PC-9 (cell line): ENCODE results near the gene HTR3D. TPM values are rescaled to one million over a fixed set of nuclear protein-coding genes. Genes with fewer than 3 reads are reported as not detected.

Experiments
- BruUV-seq: library from RNA; stranded (reverse); fragments of 400-500 nt; replicated peaks from 2 replicates; lab custom pipeline; 2021; lab: Mats Ljungman, UMichigan
- CTCF ChIA-PET: fragments of 300-600 bp; sonication (Branson Sonifier 250); formaldehyde crosslinking; loops from one replicate; lab custom pipeline; 2022; ENCODE audit warnings: antibody characterized with exemption; lab: Charles Lee
- POLR2A ChIA-PET: fragments of 300-600 bp; sonication (Branson Sonifier 250); formaldehyde crosslinking; loops from one replicate; lab custom pipeline; 2022; ENCODE audit warnings: antibody characterized with exemption; ENCODE audit not compliant: unreplicated experiment; lab: Charles Lee
- DNase-seq, 2 experiments: peaks; one replicate each; pipeline versions ENCODE4 v3.0.0 to v3.0.0-alpha.2; 2015 to 2022; ENCODE audit warnings: mixed read lengths in 1 of 2
- H2AFZ ChIP-seq: fragments of 200-600 bp; sonication (generic); 2 replicates; pipeline ENCODE4 v1.8.1; 2017; ENCODE audit warnings: antibody characterized with exemption
- H3F3A ChIP-seq: fragments of 200-600 bp; sonication (generic); 2 replicates; pipeline ENCODE4 v1.8.1; 2017; ENCODE audit warnings: antibody characterized with exemption, mild to moderate bottlenecking, low read depth; ENCODE audit not compliant: insufficient read depth
- H3K27ac ChIP-seq: fragments of 200-600 bp; sonication (generic); 2 replicates; pipeline ENCODE4 v1.6.1; 2016; ENCODE audit warnings: mixed run types
- H3K27me3 ChIP-seq: fragments of 200-600 bp; sonication (generic); 2 replicates; pipeline ENCODE4 v1.6.1; 2016; ENCODE audit warnings: low read depth, mixed run types; ENCODE audit not compliant: insufficient read depth
- H3K36me3 ChIP-seq: fragments of 200-600 bp; sonication (generic); 2 replicates; pipeline ENCODE4 v1.6.1; 2016; ENCODE audit warnings: low read depth, mixed run types
- H3K4me1 ChIP-seq: fragments of 200-600 bp; sonication (generic); replicated peaks from 2 replicates; pipeline ENCODE4 v1.6.1; 2016; ENCODE audit warnings: mixed run types; ENCODE audit not compliant: insufficient read depth
- H3K4me2 ChIP-seq: fragments of 200-600 bp; sonication (generic); 2 replicates; pipeline ENCODE4 v1.6.1; 2017; ENCODE audit warnings: mixed run types
- H3K4me3 ChIP-seq: fragments of 200-600 bp; sonication (generic); 2 replicates; pipeline ENCODE4 v1.6.1; 2016; ENCODE audit warnings: mixed run types
- H3K79me2 ChIP-seq: fragments of 200-600 bp; sonication (generic); 2 replicates; pipeline ENCODE4 v1.6.1; 2017; ENCODE audit warnings: low read depth, mixed run types
- H3K9me2 ChIP-seq: fragments of 200-600 bp; sonication (generic); 2 replicates; pipeline ENCODE4 v1.8.1; 2017; ENCODE audit warnings: mild to moderate bottlenecking; ENCODE audit not compliant: insufficient read depth
- H3K9me3 ChIP-seq: fragments of 200-600 bp; sonication (generic); 2 replicates; pipeline ENCODE4 v1.8.1; 2016; ENCODE audit warnings: low read depth; ENCODE audit not compliant: insufficient read depth
- H4K20me1 ChIP-seq: fragments of 200-600 bp; sonication (generic); 2 replicates; pipeline ENCODE4 v1.8.1; 2017; ENCODE audit not compliant: insufficient read depth
- EZH2 ChIP-seq: fragments of 200-600 bp; sonication (generic); IDR thresholded peaks from 2 replicates; pipeline ENCODE4 v1.8.0; 2017; ENCODE audit warnings: antibody characterized with exemption, low read depth
- intact Hi-C: fragments of 100-400 bp; cut with micrococcal nuclease; formaldehyde crosslinking; loops from one replicate; pipeline ENCODE4 v1.10.0; 2022; ENCODE audit not compliant: unreplicated experiment
- total RNA-seq: library from RNA; stranded (reverse); gene quantifications from 2 replicates; pipeline ENCODE4 v1.2.3, GENCODE V29; 2021
- TF ChIP-seq, protein P1 (sequence below): fragments of 200-600 bp; sonication (generic); conservative IDR thresholded peaks from 2 replicates; pipeline ENCODE4 v1.6.1; 2017; ENCODE audit warnings: mixed run types, antibody characterized with exemption, mild to moderate bottlenecking, moderate library complexity

HTR3D gene
- total RNA-seq, 1 experiment from 2014 or later: not detected

DNA sequence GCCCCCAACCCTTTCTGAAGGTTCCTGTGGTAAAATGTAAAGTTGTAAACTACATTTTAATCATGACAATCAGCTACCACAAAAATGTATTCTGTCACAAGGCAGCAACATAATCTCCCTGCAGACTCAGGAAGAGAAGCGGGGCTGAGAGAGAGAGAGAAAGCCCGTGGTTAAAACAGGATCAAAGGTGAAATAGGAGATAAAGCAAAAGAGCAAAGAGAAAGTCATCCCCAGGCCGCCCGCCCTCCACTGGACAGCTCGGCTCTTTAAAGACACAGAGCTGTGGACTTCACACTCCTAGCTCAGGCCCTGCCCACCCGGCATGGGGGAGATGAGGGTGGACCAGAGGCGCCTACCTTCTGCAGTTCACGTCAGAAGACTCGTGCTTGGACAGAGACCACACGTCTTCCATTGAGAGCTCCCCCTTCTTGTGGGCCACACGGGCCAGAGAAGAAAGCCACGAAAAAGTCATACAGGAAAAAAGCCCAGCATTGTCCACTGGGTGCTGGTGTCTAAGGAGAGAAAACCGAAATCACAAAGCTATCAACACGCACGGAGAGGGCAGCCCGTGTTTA is 43.2 kb upstream of the HTR3D start:
- H2AFZ ChIP-seq: no peak overlapping the region
- ChIA-PET CTCF (no interaction called here), POLR2A (no interaction called here)
- H3F3A ChIP-seq: peaks cover 11% of the 10 kb centered on the region
- peaks cover 20% of the 10 kb centered on the region; the same call in 1 of the 2 replicates for H3K79me2 ChIP-seq
- no peak overlapping the region for H3K4me2 ChIP-seq
- H4K20me1 ChIP-seq: no peaks in the 10 kb centered on the region; the same call in 1 of the 2 replicates
- no peak for TF ChIP-seq EZH2
- TF ChIP-seq, protein P1, sequence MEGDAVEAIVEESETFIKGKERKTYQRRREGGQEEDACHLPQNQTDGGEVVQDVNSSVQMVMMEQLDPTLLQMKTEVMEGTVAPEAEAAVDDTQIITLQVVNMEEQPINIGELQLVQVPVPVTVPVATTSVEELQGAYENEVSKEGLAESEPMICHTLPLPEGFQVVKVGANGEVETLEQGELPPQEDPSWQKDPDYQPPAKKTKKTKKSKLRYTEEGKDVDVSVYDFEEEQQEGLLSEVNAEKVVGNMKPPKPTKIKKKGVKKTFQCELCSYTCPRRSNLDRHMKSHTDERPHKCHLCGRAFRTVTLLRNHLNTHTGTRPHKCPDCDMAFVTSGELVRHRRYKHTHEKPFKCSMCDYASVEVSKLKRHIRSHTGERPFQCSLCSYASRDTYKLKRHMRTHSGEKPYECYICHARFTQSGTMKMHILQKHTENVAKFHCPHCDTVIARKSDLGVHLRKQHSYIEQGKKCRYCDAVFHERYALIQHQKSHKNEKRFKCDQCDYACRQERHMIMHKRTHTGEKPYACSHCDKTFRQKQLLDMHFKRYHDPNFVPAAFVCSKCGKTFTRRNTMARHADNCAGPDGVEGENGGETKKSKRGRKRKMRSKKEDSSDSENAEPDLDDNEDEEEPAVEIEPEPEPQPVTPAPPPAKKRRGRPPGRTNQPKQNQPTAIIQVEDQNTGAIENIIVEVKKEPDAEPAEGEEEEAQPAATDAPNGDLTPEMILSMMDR: no peak
- no peaks in the 10 kb centered on the region for H3K27me3 ChIP-seq
- H3K36me3 ChIP-seq: peaks cover 66% of the 10 kb centered on the region
- no peak overlapping the region for H3K27ac ChIP-seq
- no peak overlapping the region for H3K4me3 ChIP-seq
- no peak for DNase-seq
- H3K4me1 ChIP-seq: no peaks in the 10 kb centered on the region
- H3K9me2 ChIP-seq: no peaks in the 10 kb centered on the region
- H3K9me3 ChIP-seq: no peaks in the 10 kb centered on the region
- no TSS peak for BruUV-seq
- intact Hi-C loops: no loop called here

DNA sequence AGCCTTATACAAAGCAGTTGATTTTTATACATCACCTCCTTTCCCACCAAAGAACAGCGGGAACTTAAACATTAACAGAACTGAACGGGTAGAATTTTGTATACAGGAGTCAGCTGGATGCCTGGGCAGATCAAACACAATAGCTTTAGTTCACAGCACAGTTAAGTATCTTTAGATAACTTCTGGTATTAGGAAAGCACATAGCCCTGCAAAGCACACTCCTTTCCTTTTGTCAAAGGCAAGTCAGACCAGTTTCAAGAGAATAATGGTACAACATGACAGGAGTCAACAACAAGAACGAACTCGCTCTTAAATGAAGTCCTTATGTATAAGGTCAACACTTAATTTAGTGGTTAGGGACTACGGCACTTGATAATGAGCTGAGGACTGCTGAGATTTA is 40.1 kb upstream of the HTR3D start:
- H3K27me3 ChIP-seq: no peaks in the 10 kb centered on the region
- POLR2A ChIA-PET: no interaction called here

DNA sequence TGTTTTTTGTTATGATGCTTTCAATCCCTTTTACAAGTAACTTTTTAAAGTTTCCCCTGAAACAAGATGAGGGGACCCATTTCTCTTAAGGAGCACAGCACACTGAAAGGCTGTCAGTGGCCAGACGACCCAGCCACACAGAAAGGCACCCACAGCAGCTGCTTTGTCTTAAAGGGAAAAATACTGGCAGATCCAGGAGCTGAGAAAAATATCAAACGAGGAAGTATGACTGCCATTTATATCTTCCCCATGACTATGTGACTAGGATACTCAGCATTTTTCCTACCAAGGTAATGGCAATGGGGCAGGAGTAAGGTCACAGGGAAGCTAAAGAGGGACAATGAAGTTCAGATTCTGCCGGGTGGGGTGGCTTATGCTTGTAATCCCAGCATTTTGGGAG is 29.8 kb upstream of the HTR3D start:
- peak in 1 of 2 experiments; percentile 29 for DNase-seq
- Histone ChIP-seq H3K9me2 (no peaks in the 10 kb centered on the region), H3K4me1 (peaks cover 65% of the 10 kb centered on the region), H2AFZ (no peak overlapping the region), H3K27ac (peak overlapping the region; percentile 97; the same call in 1 of the 2 replicates), H3K4me3 (no peak overlapping the region), H3K27me3 (no peaks in the 10 kb centered on the region), H3K9me3 (no peaks in the 10 kb centered on the region; the same call in 1 of the 2 replicates), H3F3A (peaks cover 65% of the 10 kb centered on the region), H3K4me2 (no peak overlapping the region), H3K79me2 (peaks cover 84% of the 10 kb centered on the region), H3K36me3 (peaks cover 41% of the 10 kb centered on the region), H4K20me1 (no peaks in the 10 kb centered on the region)
- TF ChIP-seq, protein P1: no peak
- TF ChIP-seq EZH2: no peak
- intact Hi-C loops: no loop called here
- POLR2A ChIA-PET: no interaction called here
- CTCF ChIA-PET: no interaction called here
- BruUV-seq: no TSS peak

More for the DNA sequence above, 40.1 kb upstream of the HTR3D start:
- no peak overlapping the region for H2AFZ ChIP-seq
- DNase-seq: no peak
- no peak overlapping the region for H3K4me2 ChIP-seq
- H3K9me3 ChIP-seq: no peaks in the 10 kb centered on the region
- intact Hi-C loops: no loop called here
- H4K20me1 ChIP-seq: no peaks in the 10 kb centered on the region; the same call in 1 of the 2 replicates
- no peaks in the 10 kb centered on the region for H3K4me1 ChIP-seq
- peaks cover 45% of the 10 kb centered on the region for H3K36me3 ChIP-seq
- H3K4me3 ChIP-seq: no peak overlapping the region
- H3K27ac ChIP-seq: 0 out of 2 replicates have a peak overlapping the region, but pooled peaks have one; percentile 14
- CTCF ChIA-PET: no interaction called here
- H3F3A ChIP-seq: peaks cover 31% of the 10 kb centered on the region
- TF ChIP-seq, protein P1: no peak
- no peak for TF ChIP-seq EZH2
- no TSS peak for BruUV-seq
- H3K79me2 ChIP-seq: peaks cover 43% of the 10 kb centered on the region; the same call in 1 of the 2 replicates
- H3K9me2 ChIP-seq: no peaks in the 10 kb centered on the region
